T-helper 2 cell treated with Interferon-gamma antibody and Interleukin-4, amounts not matched to agents 100 ng/mL and 5 ng/mL, for 36 hours (primary cell): ENCODE measurements around the gene PPIE. TPM values are rescaled to one million over a fixed set of nuclear protein-coding genes. Genes with fewer than 3 reads are reported as not detected.

Source experiments
- intact Hi-C: fragments of 100-400 bp; cut with micrococcal nuclease; formaldehyde crosslinking; loops from one replicate; pipeline ENCODE4 v1.15.1; 2023
- total RNA-seq: library from RNA; stranded (reverse); gene quantifications from 2 replicates; pipeline ENCODE4 v1.2.3, GENCODE V29; 2022

Gene PPIE
- total RNA-seq, 1 donor from 2014 or later = 65.6 TPM

- intact Hi-C loops = loop anchor here (1.0 to 10.0 kb wide), 2 partner anchors 11 to 195 kb away; no protein-coding TSS in a partner anchor
Observed at GRCh38 chr1:39799770-39800470, 61.2 kb downstream of the PPIE start.

- intact Hi-C loops = no loop called here
Observed at GRCh38 chr1:39800471-39800835, 61.8 kb downstream of the PPIE start.

- intact Hi-C loops = no loop called here
Observed at GRCh38 chr1:39802496-39803260, 64.0 kb downstream of the PPIE start.

GRCh38 chr1:39805385-39805784, 66.7 kb downstream of the PPIE start:
- intact Hi-C loops = no loop called here

GRCh38 chr1:39808784-39809517, 70.3 kb downstream of the PPIE start:
- intact Hi-C loops = no loop called here

- intact Hi-C loops = no loop called here
Observed at GRCh38 chr1:39812913-39813312, 74.2 kb downstream of the PPIE start.

Other genes starting within 250 kb of the PPIE start
- gene BMP8A, start 247.2 kb upstream of the PPIE start, total RNA-seq = not detected in 2 replicates
- gene PABPC4, start 162.1 kb upstream of the PPIE start, total RNA-seq = 211 and 215 TPM in 2 replicates
- gene HEYL, start 99.2 kb upstream of the PPIE start, total RNA-seq = 0.11 and 0.14 TPM in 2 replicates
- gene NT5C1A, start 66.8 kb upstream of the PPIE start, total RNA-seq = not detected in 2 replicates
- 1.0 and 1.1 TPM in 2 replicates for gene HPCAL4, start 47.4 kb upstream of the PPIE start, total RNA-seq
- 0.66 and 0.68 TPM in 2 replicates for gene OXCT2, start 32.5 kb downstream of the PPIE start, total RNA-seq
- 0.30 and 0.52 TPM in 2 replicates for gene BMP8B, start 50.0 kb downstream of the PPIE start, total RNA-seq
- gene TRIT1, start 144.6 kb downstream of the PPIE start, total RNA-seq = 18.3 and 18.7 TPM in 2 replicates
- 0.05 and 0.11 TPM in 2 replicates for gene MYCL, start 163.0 kb downstream of the PPIE start, total RNA-seq
- gene MFSD2A, start 216.3 kb downstream of the PPIE start, total RNA-seq = 5.3 and 5.9 TPM in 2 replicates